ENCODE results near the gene MAML1. TPM values are rescaled to one million over a fixed set of nuclear protein-coding genes. Genes with fewer than 3 reads are reported as not detected.

The MAML1 gene
- total RNA-seq, 1 experiment from 2014 or later = 42.2 TPM

GRCh38 chr5:179781846-179782245 is 49.2 kb downstream of the MAML1 start:
- Mint-ChIP-seq H3K36me3 (peaks cover 19% of the 10 kb centered on the region), H3K4me1 (no peaks in the 10 kb centered on the region), H3K27me3 (ENCODE audit: low read depth) (no peaks in the 10 kb centered on the region), H3K4me3 (no peak overlapping the region), H3K27ac (no peak overlapping the region), H3K9me3 (peaks cover 3% of the 10 kb centered on the region; the same call in 1 of the 2 replicates)
- no peak for DNase-seq (ENCODE audit: low spot score)
- no peak for ATAC-seq
- POLR2A ChIA-PET = no interaction called here
- CTCF ChIA-PET = interaction anchor here (0.9 to 2.2 kb wide), 3 partner anchors 13 to 209 kb away, joined by 4 to 7 read pairs (median 4); no protein-coding TSS in a partner anchor
- no peak for TF ChIP-seq SMAD3 (CRISPR knock-in tag; IDR thresholded peaks at IDR 0.05; ENCODE audit: borderline replicate concordance)
- TF ChIP-seq FOXJ3 (CRISPR knock-in tag; IDR thresholded peaks at IDR 0.05; ENCODE audit: borderline replicate concordance) = no peak
- no peak for TF ChIP-seq CTCF (IDR thresholded peaks at IDR 0.05)
- no peak for TF ChIP-seq ZNF396 (CRISPR knock-in tag; IDR thresholded peaks at IDR 0.05; ENCODE audit: borderline replicate concordance)

GRCh38 chr5:179783128-179783527 is 50.5 kb downstream of the MAML1 start:
- POLR2A ChIA-PET = no interaction called here
- Mint-ChIP-seq H3K4me3 (no peak overlapping the region), H3K27me3 (ENCODE audit: low read depth) (no peaks in the 10 kb centered on the region), H3K9me3 (peaks cover 3% of the 10 kb centered on the region; the same call in 1 of the 2 replicates), H3K27ac (no peak overlapping the region), H3K36me3 (peaks cover 15% of the 10 kb centered on the region), H3K4me1 (no peaks in the 10 kb centered on the region)
- CTCF ChIA-PET = interaction anchor here (2.0 kb wide), 1 partner anchor 21 kb away, joined by 9 read pairs; no protein-coding TSS in a partner anchor
- no peak; the same call in 1 of the 2 replicates for ATAC-seq
- no peak for DNase-seq (ENCODE audit: low spot score)
- TF ChIP-seq FOXP4 (CRISPR knock-in tag; IDR thresholded peaks at IDR 0.05) (no peak), ZNF532 (CRISPR knock-in tag; IDR thresholded peaks at IDR 0.05; ENCODE audit: borderline replicate concordance) (no peak), GABPB1 (CRISPR knock-in tag; IDR thresholded peaks at IDR 0.05) (no peak), SMAD4 (CRISPR knock-in tag; IDR thresholded peaks at IDR 0.05) (no peak), ZNF423 (CRISPR knock-in tag; IDR thresholded peaks at IDR 0.05) (no peak), ELF4 (CRISPR knock-in tag; IDR thresholded peaks at IDR 0.05; ENCODE audit: low read depth) (no peak), AR (CRISPR knock-in tag; IDR thresholded peaks at IDR 0.05) (no peak), ZNF396 (CRISPR knock-in tag; IDR thresholded peaks at IDR 0.05; ENCODE audit: borderline replicate concordance) (no peak)
- TF ChIP-seq, protein P1, sequence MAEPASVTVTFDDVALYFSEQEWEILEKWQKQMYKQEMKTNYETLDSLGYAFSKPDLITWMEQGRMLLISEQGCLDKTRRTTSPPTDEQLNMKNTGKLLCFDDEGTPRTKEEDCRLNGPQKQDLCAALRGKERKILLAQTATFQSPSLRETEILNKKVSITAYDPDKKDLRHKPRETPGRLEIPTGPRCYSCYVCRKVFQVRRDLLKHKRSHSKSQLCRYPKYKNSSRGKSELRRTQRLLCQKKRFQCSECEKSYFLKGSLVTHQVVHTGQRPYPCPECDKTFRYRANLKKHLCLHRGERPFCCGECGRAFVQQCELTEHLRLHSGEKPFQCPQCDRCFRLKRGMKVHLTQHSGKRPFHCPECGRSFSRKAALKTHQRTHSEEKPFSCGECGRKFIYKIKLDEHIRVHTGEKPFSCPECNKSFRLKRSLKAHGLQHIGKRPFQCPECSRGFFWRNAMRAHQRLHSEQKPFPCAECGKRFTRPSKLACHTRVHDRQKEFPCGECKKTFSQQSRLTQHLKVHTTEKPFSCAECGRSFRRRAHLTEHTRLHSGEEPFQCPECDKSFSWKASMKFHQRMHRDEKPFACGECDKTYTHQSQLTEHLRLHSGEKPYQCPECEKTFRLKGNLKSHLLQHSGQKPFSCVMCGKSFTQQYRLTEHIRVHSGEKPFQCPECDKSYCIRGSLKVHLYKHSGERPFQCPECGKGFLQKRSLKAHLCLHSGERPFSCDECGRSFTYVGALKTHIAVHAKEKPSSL (CRISPR knock-in tag; conservative IDR thresholded peaks at IDR 0.05) = no peak
- TF ChIP-seq, protein P2, sequence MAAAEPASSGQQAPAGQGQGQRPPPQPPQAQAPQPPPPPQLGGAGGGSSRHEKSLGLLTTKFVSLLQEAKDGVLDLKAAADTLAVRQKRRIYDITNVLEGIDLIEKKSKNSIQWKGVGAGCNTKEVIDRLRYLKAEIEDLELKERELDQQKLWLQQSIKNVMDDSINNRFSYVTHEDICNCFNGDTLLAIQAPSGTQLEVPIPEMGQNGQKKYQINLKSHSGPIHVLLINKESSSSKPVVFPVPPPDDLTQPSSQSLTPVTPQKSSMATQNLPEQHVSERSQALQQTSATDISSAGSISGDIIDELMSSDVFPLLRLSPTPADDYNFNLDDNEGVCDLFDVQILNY (CRISPR knock-in tag; IDR thresholded peaks at IDR 0.05) = no peak
- TF ChIP-seq, protein P3, sequence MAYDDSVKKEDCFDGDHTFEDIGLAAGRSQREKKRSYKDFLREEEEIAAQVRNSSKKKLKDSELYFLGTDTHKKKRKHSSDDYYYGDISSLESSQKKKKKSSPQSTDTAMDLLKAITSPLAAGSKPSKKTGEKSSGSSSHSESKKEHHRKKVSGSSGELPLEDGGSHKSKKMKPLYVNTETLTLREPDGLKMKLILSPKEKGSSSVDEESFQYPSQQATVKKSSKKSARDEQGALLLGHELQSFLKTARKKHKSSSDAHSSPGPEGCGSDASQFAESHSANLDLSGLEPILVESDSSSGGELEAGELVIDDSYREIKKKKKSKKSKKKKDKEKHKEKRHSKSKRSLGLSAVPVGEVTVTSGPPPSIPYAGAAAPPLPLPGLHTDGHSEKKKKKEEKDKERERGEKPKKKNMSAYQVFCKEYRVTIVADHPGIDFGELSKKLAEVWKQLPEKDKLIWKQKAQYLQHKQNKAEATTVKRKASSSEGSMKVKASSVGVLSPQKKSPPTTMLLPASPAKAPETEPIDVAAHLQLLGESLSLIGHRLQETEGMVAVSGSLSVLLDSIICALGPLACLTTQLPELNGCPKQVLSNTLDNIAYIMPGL (CRISPR knock-in tag; IDR thresholded peaks at IDR 0.05) = no peak

Measured in WTC11 (cell line).